B cell (primary cell): Measurements from ENCODE around the gene SMAD7. TPM values are rescaled to one million over a fixed set of nuclear protein-coding genes. Genes with fewer than 3 reads are reported as not detected.

Experiments used
- ATAC-seq: fragments of 200-7000 bp; cut with Tn5 transposase; one replicate; pipeline ENCODE4 v1.10.0; 2021; ENCODE audit warnings: low read depth, mild to moderate bottlenecking, moderate number of reproducible peaks, moderate library complexity
- CTCF ChIA-PET: fragments of 350-600 bp; sonication (Branson Sonifier 250); formaldehyde crosslinking; loops from one replicate; lab custom pipeline; 2021; ENCODE audit warnings: antibody characterized with exemption, inconsistent platforms; lab: Charles Lee
- POLR2A ChIA-PET: fragments of 350-600 bp; sonication (Branson Sonifier 250); formaldehyde crosslinking; loops from one replicate; lab custom pipeline; 2021; ENCODE audit warnings: antibody characterized with exemption; lab: Charles Lee
- DNase-seq: peaks from one replicate; pipeline ENCODE4 v3.0.0; 2013
- H2AFZ ChIP-seq: 2 replicates; pipeline ENCODE4 v1.6.1; 2012; ENCODE audit warnings: mild to moderate bottlenecking, low read depth, low read length; ENCODE audit not compliant: insufficient read depth, poor library complexity, severe bottlenecking
- H3K27ac ChIP-seq, 2 donors: 1 replicate in 1 of 2; 2 replicates in 1 of 2; pipeline ENCODE4 v1.5.1; 2012 to 2013; ENCODE audit warnings: low read length in 2 of 2, mild to moderate bottlenecking in 2 of 2, moderate library complexity in 1 of 2
- H3K27me3 ChIP-seq, 4 experiments: fragments of 200-600 bp in 1 of 4; sonication (generic) in 1 of 4; replicated peaks in 1 of 4; 1 replicate in 2 of 4; 2 replicates in 2 of 4; pipeline versions ENCODE4 v1.6.1 to v1.7.0; 2013 to 2016; ENCODE audit warnings: low read length in 3 of 4, mild to moderate bottlenecking in 2 of 4, mixed read lengths in 1 of 4, moderate library complexity in 1 of 4; ENCODE audit not compliant: insufficient read depth in 4 of 4, control insufficient read depth in 3 of 4; ENCODE audit errors: control extremely low read depth in 1 of 4
- H3K36me3 ChIP-seq, 2 experiments: replicated peaks in 1 of 2; 1 replicate in 1 of 2; 2 replicates in 1 of 2; pipeline versions ENCODE4 v1.6.1 to v1.7.1; 2013; ENCODE audit warnings: low read length in 1 of 2; ENCODE audit not compliant: insufficient read depth in 2 of 2, control insufficient read depth in 1 of 2; ENCODE audit errors: control extremely low read depth in 1 of 2, extremely low read depth in 1 of 2
- H3K4me1 ChIP-seq, 2 donors: fragments of 200-600 bp in 1 of 2; sonication (generic) in 1 of 2; 1 replicate in 1 of 2; 2 replicates in 1 of 2; pipeline versions ENCODE4 v1.5.1 to v1.6.1; 2013 to 2017; ENCODE audit warnings: low read length in 2 of 2; ENCODE audit not compliant: control insufficient read depth in 2 of 2, insufficient read depth in 2 of 2
- H3K4me2 ChIP-seq: replicated peaks from 2 replicates; pipeline ENCODE3; 2012; ENCODE audit warnings: mild to moderate bottlenecking, low read depth, low read length; ENCODE audit not compliant: poor library complexity, severe bottlenecking
- H3K4me3 ChIP-seq, 5 experiments: fragments of 200-600 bp in 1 of 5; sonication (generic) in 1 of 5; 1 replicate in 3 of 5; 2 replicates in 2 of 5; pipeline versions ENCODE4 v1.5.1 to v1.7.0; 2011 to 2016; ENCODE audit warnings: low read length in 4 of 5, mild to moderate bottlenecking in 4 of 5, low read depth in 2 of 5, control low read depth in 1 of 5, moderate library complexity in 1 of 5; ENCODE audit not compliant: insufficient read depth in 1 of 5; ENCODE audit errors: control extremely low read depth in 1 of 5, extremely low read depth in 1 of 5
- H3K79me2 ChIP-seq: fragments of 200-600 bp; sonication (generic); one replicate; pipeline ENCODE4 v1.6.0; 2016; ENCODE audit warnings: low read length; ENCODE audit not compliant: control insufficient read depth, insufficient read depth
- H3K9ac ChIP-seq: fragments of 200-600 bp; sonication (generic); 2 replicates; pipeline ENCODE4 v1.6.1; 2017; ENCODE audit warnings: mild to moderate bottlenecking, low read length, moderate library complexity
- H3K9me3 ChIP-seq, 3 donors: one replicate each; pipeline versions ENCODE4 v1.6.1 to v1.7.1; 2013; ENCODE audit warnings: low read length in 2 of 3; ENCODE audit not compliant: control insufficient read depth in 2 of 3, insufficient read depth in 1 of 3; ENCODE audit errors: control extremely low read depth in 1 of 3
- H4K20me1 ChIP-seq: 2 replicates; pipeline ENCODE4 v1.6.0; 2012; ENCODE audit warnings: mild to moderate bottlenecking, low read length; ENCODE audit not compliant: insufficient read depth, control insufficient read depth, poor library complexity, severe bottlenecking
- H3K27ac Mint-ChIP-seq: one replicate; pipeline ENCODE4 v1.8.0; 2021; ENCODE audit warnings: mixed read lengths
- H3K27me3 Mint-ChIP-seq: one replicate; pipeline ENCODE4 v1.8.0; 2021; ENCODE audit warnings: mixed read lengths
- H3K4me1 Mint-ChIP-seq: one replicate; pipeline ENCODE4 v1.8.0; 2021; ENCODE audit warnings: mixed read lengths
- H3K4me3 Mint-ChIP-seq: one replicate; pipeline ENCODE4 v1.8.0; 2021; ENCODE audit warnings: mixed read lengths
- H3K9me3 Mint-ChIP-seq: one replicate; pipeline ENCODE4 v1.8.0; 2022; ENCODE audit warnings: mixed read lengths; ENCODE audit not compliant: insufficient read depth
- CTCF ChIP-seq: fragments of 200-600 bp; IDR thresholded peaks from one replicate; pipeline ENCODE4 v1.8.0; 2022; ENCODE audit warnings: antibody characterized with exemption, mild to moderate bottlenecking
- EZH2 ChIP-seq: IDR thresholded peaks from 2 replicates; pipeline ENCODE4 v1.6.1; 2012; ENCODE audit warnings: borderline replicate concordance, low read depth, mild to moderate bottlenecking, moderate library complexity, low read length; ENCODE audit not compliant: insufficient read depth, poor library complexity, severe bottlenecking
- WGBS: methylation state at CpG from one replicate; pipeline ENCODE4 v1.1.5; 2013; ENCODE audit warnings: missing lambda C conversion rate; ENCODE audit not compliant: insufficient coverage; 5-methylcytosine and 5-hydroxymethylcytosine counted together
- intact Hi-C: fragments of 100-400 bp; cut with micrococcal nuclease; formaldehyde crosslinking; loops from one replicate; pipeline ENCODE4 v1.10.0; 2022
- polyA plus RNA-seq: library from polyadenylated mRNA; depleted of rRNA; stranded (reverse); fragments of >200 nt; gene quantifications from 2 replicates; pipeline ENCODE4 v1.2.3, GENCODE V29; 2012
- total RNA-seq, 2 donors: library from RNA; stranded (reverse); fragments of 120-200 nt in 1 of 2; gene quantifications; 1 replicate in 1 of 2; 2 replicates in 1 of 2; pipeline versions ENCODE4 v1.2.3 to v1.2.4, GENCODE V29; 2013 to 2022

SMAD7 gene
- total and polyA plus RNA-seq, 2 donors (not counting 1 experiment from before 2014, with no cell fraction given) = 10.1 to 20.9 TPM

GRCh38 chr18:48997681-48997984, 46.9 kb upstream of the SMAD7 start:
- Histone ChIP-seq H2AFZ (no peak overlapping the region), H3K9ac (no peak overlapping the region), H3K27ac (no peak overlapping the region), H3K4me2 (no peak overlapping the region), H3K4me3 (no peak overlapping the region), H4K20me1 (no peaks in the 10 kb centered on the region), H3K27me3 (no peaks in the 10 kb centered on the region), H3K36me3 (no peaks in the 10 kb centered on the region), H3K4me1 (peaks cover 11 to 12% of the 10 kb centered on the region in 2 donors), H3K79me2 (no peaks in the 10 kb centered on the region), H3K9me3 (no peaks in the 10 kb centered on the region)
- Mint-ChIP-seq H3K4me3 (no peak overlapping the region), H3K27me3 (peaks cover 3% of the 10 kb centered on the region), H3K4me1 (peaks cover 15% of the 10 kb centered on the region), H3K9me3 (no peaks in the 10 kb centered on the region), H3K27ac (no peak overlapping the region)
- ATAC-seq = no peak
- no peak for DNase-seq
- 96% methylated on average over 5 of the region's 6 CpGs for WGBS
- intact Hi-C loops = no loop called here
- ChIA-PET CTCF (no interaction called here), POLR2A (no interaction called here)
- no peak for TF ChIP-seq EZH2
- no peak for TF ChIP-seq CTCF

GRCh38 chr18:48996901-48997463, 46.2 kb upstream of the SMAD7 start:
- WGBS = 63% methylated on average over 3 of the region's 8 CpGs
- Mint-ChIP-seq H3K4me3 (no peak overlapping the region), H3K9me3 (no peaks in the 10 kb centered on the region), H3K27me3 (peaks cover 3% of the 10 kb centered on the region), H3K27ac (no peak overlapping the region), H3K4me1 (peaks cover 18% of the 10 kb centered on the region)
- H3K27me3 ChIP-seq = no peaks in the 10 kb centered on the region
- H3K9ac ChIP-seq = no peak overlapping the region
- ChIA-PET CTCF (interaction anchor here (1.7 kb wide), 1 partner anchor 46 kb away, joined by 6 read pairs; no protein-coding TSS in a partner anchor), POLR2A (no interaction called here)
- H3K9me3 ChIP-seq = no peaks in the 10 kb centered on the region
- H3K4me3 ChIP-seq = no peak overlapping the region
- peaks cover 18% of the 10 kb centered on the region in 2 donors for H3K4me1 ChIP-seq
- no peak for DNase-seq
- no peak for ATAC-seq
- no peak overlapping the region for H3K4me2 ChIP-seq
- no peak overlapping the region for H3K27ac ChIP-seq
- no peaks in the 10 kb centered on the region for H3K36me3 ChIP-seq
- no peaks in the 10 kb centered on the region for H3K79me2 ChIP-seq
- intact Hi-C loops = no loop called here
- H2AFZ ChIP-seq = no peak overlapping the region
- TF ChIP-seq CTCF = no peak
- no peak for TF ChIP-seq EZH2
- no peaks in the 10 kb centered on the region for H4K20me1 ChIP-seq
